A172 (cell line): Measurements from ENCODE around the gene TERT. TPM values are rescaled to one million over a fixed set of nuclear protein-coding genes. Genes with fewer than 3 reads are reported as not detected.

Experiments used
- DNase-seq: peaks from one replicate; pipeline ENCODE4 v3.0.0-alpha.2; 2015; ENCODE audit warnings: low spot score
- total RNA-seq: library from RNA; depleted of rRNA; stranded (reverse); fragments of >200 nt; shearing (Covaris generic); gene quantifications from 2 replicates; pipeline ENCODE4 v1.2.3, GENCODE V29; 2014; rRNA removed

Gene TERT
- total RNA-seq, 1 experiment from 2014 or later = 0.95 TPM

- no peak for DNase-seq
Measured at GRCh38 chr5:1206521-1207412, 88.1 kb downstream of the TERT start.

- no peak for DNase-seq
Measured at GRCh38 chr5:1205255-1206180, 89.3 kb downstream of the TERT start.

- DNase-seq = peak; percentile 22
Measured at GRCh38 chr5:1204693-1205242, 90.1 kb downstream of the TERT start.

GRCh38 chr5:1203968-1204692 is 90.7 kb downstream of the TERT start:
- no peak for DNase-seq

- DNase-seq = no peak
Measured at GRCh38 chr5:1203311-1203967, 91.4 kb downstream of the TERT start.

Other genes starting within 250 kb of the TERT start
- 8.5 and 10.2 TPM in 2 replicates for gene SLC12A7, start 183.0 kb downstream of the TERT start, total RNA-seq
- gene SLC6A19, start 93.5 kb downstream of the TERT start, total RNA-seq = not detected in 2 replicates
- not detected in 2 replicates for gene SLC6A18, start 69.7 kb downstream of the TERT start, total RNA-seq
- gene CLPTM1L, start 50.0 kb upstream of the TERT start, total RNA-seq = 271 and 287 TPM in 2 replicates
- gene SLC6A3, start 150.4 kb upstream of the TERT start, total RNA-seq = not detected in 2 replicates
- gene LPCAT1, start 228.9 kb upstream of the TERT start, total RNA-seq = 46.1 and 97.1 TPM in 2 replicates